Measurements from ENCODE around the gene ZMYM5.
A peak's percentile ranks its signal among the peaks of the same experiment; 100 is the strongest.
"Not testable (repeated sequence)": the region's sequence is repeated elsewhere in the genome, so short reads cannot be mapped to it uniquely, and the experiment has no call there.

Gene ZMYM5

GRCh38 chr13:19863323-19864023, at the start of gene ZMYM5:
Gene ZMYM5, minus strand, starts transcription at chr13:19863649. Its CDS starts 11,469 bp downstream, at chr13:19852180.
- FAIRE-seq (peak; percentile 80), DNase-seq (ENCODE audit: insufficient read length, low spot score) (peak; percentile 93)

GRCh38 chr13:19910336-19911072, 47.1 kb upstream of the ZMYM5 start:
- DNase-seq (ENCODE audit: insufficient read length, low spot score) = no peak
- no peak for FAIRE-seq

- DNase-seq (ENCODE audit: insufficient read length, low spot score) (no peak), FAIRE-seq (no peak)
These were observed 45.0 kb upstream of the ZMYM5 start for GRCh38 chr13:19908350-19908986.

DNA sequence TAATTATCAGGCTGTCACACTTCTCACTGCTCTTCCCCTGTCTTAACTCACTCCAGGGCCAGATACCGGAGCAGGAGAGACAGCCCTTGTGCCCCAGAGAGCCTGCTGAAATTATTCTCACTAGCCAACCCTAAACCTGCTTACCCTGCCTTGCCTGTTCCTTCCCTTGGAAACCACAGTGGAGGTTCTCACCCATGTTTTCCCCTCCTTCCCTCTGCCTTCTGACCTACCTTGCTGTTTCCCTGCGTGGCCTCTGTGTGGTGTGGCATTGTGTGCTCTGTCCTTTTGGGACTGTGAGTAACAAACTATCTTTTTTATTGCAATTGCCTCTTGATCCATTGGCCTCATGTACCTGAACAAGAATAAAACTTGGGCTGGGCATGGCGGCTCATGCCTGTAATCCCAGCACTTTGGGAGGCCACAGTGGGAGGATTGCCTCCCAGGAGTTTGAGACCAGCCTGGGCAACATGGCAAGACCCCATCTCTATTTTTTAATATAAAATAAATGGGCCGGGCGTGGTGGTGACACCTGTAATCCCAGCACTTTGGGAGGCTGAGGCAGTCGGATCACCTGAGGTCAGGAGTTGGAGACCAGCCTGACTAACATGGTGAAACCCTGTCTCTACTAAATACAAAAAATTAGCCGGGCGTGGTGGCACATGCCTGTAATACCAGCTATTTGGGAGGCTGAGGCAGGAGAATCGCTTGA, 42.2 kb upstream of the ZMYM5 start:
- DNase-seq (ENCODE audit: insufficient read length, low spot score); FAIRE-seq: not testable (repeated sequence)

- DNase-seq (ENCODE audit: insufficient read length, low spot score) (no peak), FAIRE-seq (no peak)
These were observed 26.6 kb upstream of the ZMYM5 start for GRCh38 chr13:19890030-19890429.

- DNase-seq (ENCODE audit: insufficient read length, low spot score) (no peak), FAIRE-seq (no peak)
These were observed 25.4 kb upstream of the ZMYM5 start for GRCh38 chr13:19888799-19889198.

- DNase-seq (ENCODE audit: insufficient read length, low spot score) (no peak), FAIRE-seq (no peak)
These were observed 18.8 kb upstream of the ZMYM5 start for GRCh38 chr13:19882231-19882630.

DNA sequence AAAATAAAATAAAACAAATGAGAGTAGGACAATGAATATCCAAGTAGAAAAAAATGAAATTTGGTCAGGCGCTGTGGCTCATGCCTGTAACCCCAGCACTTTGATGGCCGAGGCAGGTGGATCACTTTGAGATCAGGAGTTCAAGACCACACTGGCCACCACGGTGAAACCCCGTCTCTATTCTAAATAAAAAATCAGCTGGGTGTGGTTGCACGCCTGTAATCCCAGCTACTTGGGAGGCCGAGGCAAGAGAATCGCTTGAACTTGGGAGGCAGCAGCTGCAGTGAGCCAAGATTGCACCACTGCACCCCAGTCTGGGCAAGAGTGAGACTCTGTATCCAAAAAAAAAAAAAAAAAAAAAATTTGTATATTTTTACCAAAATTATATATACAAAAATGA, 18.2 kb upstream of the ZMYM5 start:
- no peak for FAIRE-seq

DNA sequence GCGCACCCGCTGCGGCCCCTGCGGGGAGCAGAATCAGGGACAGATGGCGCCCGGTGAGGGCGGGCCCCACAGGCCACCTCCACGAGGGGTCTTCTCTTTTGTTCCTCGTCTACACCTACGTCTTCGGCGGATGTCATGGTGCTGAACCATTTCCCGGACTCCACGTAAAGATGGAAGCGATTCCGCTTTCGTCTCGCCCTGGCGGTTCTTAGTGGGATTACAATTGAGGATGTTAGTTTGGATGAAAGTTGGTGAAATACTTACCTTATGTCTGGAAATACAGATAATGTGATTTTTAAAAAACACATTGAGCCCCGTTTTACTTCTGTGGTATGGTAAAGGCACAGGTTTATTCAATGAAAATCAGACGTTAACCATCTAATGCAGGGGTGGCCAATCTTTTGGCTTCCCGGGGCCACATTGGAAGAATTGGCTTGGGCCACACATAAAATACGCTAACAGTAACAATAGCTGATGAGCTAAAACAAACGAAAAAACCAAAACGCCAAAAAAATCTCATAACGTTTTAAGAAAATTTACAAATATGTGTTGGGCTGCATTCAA, 1.4 kb upstream of the ZMYM5 start:
- FAIRE-seq (no peak), DNase-seq (ENCODE audit: insufficient read length, low spot score) (peak; percentile 53)

More for the DNA sequence above, 18.2 kb upstream of the ZMYM5 start:
- no peak for DNase-seq (ENCODE audit: insufficient read length, low spot score)

DNA sequence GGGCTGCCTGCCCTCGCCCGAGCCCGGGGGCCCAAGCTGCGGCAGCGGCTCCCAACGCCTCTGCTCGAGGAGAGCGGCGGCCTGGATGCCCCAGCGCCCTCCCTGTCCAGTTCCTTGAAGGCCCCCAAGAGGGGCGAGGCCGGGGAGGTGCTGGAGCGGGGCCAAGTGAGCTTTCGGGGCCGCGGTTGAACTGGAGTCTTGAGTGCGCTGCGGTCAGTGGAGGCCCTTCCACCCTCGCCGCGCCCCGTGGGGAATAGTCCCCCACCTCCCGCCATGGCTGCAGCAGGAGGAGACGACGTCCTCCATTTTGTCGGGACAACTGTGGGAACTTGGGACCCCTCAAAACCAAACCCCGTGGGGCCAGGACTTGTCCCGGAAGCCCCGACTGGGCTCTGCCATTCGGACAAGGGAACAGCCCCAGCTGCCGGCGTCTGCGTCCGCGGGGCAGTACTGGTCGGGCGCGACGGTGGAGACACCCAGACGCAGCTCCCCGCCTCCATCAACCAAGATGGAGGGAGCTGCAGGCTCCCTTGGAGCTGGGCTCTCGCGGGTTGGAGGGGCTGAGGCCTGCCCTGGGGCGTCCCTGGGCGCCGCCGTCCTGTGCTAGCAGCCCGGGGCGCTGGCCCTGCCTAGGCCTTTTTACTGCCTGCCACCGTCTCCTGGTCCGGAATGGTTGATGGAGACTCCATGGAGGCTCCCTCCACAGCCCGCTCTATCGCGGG, 736 bp upstream of the ZMYM5 start:
- no peak for FAIRE-seq
- no peak for DNase-seq (ENCODE audit: insufficient read length, low spot score)

DNA sequence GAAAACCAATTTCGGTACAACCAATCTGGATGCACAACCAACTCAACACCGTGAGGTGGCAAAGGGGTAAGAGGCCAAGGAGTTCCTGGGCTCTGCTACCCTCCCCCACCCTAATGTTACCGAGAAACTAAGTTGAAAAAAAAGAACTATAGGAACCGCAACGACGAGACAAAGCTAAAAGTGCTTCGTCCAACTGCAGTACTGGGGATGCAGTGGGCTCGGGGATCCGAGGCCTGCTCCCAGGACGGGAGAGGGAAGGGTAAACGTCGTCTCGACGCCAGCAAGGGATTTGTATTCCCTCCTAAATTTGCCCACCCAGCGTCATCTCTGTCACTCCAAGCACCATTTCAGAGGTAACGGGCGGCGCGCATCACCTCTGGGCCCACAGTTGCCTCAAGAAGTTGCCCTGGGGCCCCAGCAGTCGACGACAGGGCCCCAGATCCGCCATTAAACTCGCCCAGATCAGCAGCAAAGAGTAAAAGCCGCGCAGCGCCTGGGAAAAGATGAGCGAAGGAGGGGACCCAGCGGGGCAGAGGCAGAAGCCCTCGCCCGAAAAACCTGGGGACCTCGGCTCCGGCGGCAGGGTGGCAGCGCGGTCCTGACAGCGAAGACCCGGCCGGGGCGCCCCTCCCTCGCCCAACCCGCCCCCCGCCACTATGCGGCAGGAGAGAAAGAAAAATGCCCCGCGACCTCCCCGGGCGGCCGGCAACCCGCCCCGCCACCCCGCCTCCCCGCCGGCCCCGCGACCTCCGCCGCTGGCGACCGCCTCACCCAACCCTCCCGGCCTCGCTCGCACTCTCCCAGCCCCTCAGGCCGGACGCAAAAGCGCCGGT, 752 bp downstream of the ZMYM5 start:
- no peak for DNase-seq (ENCODE audit: insufficient read length, low spot score)
- FAIRE-seq = no peak

GRCh38 chr13:19861762-19862161, 1.7 kb downstream of the ZMYM5 start:
- FAIRE-seq (no peak), DNase-seq (ENCODE audit: insufficient read length, low spot score) (no peak)

DNA sequence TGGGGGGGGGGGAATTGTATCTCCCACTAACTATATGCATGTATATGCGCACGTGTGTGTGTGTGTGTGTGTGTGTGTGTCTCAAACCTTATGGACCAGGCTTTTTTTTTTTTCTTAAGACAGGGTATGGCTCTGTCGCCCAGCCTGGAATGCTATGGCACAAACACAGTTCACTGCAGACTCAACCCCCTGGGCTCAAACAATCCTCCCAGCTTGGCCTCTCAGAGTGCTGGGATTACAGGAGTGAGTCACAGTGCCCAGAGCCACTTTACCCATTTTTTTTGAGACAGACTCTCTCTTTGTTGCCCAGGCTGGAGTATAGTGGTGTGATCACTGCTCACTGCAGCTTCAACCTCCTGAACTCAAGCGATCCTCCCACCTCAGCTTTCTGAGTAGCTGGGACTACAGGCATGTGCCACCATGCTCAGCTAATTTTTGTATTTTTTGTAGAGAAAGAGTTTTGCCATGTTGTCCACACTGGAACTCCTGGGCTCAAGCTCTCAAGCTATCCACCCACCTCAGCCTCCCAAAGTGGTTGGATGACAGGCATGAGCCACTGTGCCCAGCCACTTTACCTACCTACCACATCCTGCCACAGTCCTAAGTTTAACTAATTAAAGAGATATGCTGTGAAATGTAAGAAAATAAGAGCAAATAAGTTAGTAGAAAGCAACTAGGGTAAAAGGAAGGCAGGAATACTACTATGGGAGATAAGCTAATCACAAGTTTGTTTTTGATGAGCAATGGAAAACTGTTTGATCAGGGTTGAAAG, 2.4 kb downstream of the ZMYM5 start:
- no peak for DNase-seq (ENCODE audit: insufficient read length, low spot score)
- no peak for FAIRE-seq

- not testable (repeated sequence) for DNase-seq (ENCODE audit: insufficient read length, low spot score); FAIRE-seq
These were observed 5.8 kb downstream of the ZMYM5 start for GRCh38 chr13:19857637-19858036.

DNA sequence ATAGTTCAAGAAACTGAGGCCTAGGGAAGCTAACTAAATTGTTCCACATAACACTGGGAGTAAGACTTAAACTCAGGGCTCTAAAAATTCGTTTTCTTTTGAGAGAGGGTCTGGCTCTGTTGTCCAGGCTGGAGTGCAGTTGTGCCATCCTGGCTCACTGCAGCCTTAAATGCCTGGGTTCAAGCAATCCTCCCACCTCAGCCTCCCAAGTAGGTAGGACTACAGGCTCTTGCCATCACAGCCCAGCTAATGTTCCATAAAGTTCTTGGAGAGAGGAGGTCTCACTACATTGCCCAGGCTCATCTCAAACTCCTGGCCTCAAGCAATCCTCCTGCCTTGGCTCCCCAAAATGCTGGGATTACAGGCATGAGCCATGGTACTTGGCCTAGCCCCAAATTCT, 10.7 kb downstream of the ZMYM5 start:
- no peak for DNase-seq (ENCODE audit: insufficient read length, low spot score)
- FAIRE-seq = no peak

DNA sequence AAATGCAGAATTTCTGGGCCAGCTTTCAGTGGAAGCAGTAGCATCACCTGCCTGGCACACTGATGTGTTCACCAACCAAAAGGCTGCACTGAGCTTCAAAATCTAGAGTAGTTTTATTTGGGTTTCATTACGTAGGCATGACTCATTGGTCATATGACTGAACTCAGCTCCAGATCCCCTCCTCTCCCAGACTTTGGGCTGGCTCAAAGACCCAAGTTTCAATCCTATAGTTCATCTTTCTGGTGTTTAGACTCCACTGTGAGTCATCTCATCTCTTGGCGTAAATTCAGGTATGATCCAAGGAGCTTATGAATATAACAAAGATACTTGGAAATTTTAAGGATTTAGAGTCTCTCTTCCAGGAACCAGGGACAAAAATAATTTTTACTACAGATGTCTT, 17.7 kb downstream of the ZMYM5 start:
- DNase-seq (ENCODE audit: insufficient read length, low spot score) (peak; percentile 86), FAIRE-seq (no peak)

DNA sequence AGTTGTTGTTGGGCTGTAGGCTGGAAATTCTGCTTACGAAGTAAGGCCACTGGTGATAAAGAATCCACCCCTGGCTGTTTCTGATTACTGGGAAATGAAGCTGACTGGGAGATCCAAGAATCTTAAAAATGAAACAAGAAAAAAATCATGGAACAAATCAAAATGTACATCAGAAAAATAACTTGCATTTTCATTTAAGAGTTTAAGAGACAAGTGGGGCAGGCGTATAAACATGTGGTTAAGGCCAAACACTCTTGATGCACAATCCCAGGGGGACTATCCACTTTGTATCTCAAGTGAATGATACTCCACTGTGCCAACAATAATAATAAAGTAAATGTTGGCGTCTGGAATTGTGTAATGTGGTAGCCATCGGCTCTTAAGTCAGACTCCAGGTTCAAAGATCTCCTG, 24.6 kb downstream of the ZMYM5 start:
- DNase-seq (ENCODE audit: insufficient read length, low spot score) = no peak

DNA sequence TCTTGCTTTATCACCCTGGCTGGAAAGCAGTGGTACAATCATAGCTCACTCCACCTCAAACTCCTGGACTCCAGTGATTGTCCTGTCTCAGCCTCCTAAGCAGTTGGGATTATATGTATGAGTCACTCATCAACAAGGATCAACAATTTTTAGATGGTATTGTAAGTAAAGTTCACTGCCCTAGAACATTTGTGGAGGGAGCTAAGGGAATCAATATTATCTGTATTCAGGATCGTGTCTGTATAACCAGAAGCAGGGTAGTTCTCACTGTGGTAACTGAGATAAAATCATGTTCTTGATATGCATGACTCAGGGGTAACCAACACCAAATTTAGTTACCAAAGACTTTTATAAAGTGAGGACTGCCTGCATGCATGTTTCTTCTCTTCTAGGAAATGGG, 27.0 kb downstream of the ZMYM5 start:
- FAIRE-seq (no peak), DNase-seq (ENCODE audit: insufficient read length, low spot score) (no peak)

More for the DNA sequence above, 24.6 kb downstream of the ZMYM5 start:
- FAIRE-seq = no peak

Data from HTR-8/SVneo (cell line).